Hematopoietic multipotent progenitor cell treated with erythropoietin and hydrocortisone succinate and interleukin-3 and kit ligand, for 6 days (in vitro differentiated cells): Measurements from ENCODE around the gene ARHGEF39.
A peak's percentile ranks its signal among the peaks of the same experiment; 100 is the strongest.
"Not testable (repeated sequence)": the region's sequence is repeated elsewhere in the genome, so short reads cannot be mapped to it uniquely, and the experiment has no call there.

ENCODE experiments used
- DNase-seq: peaks from one replicate; pipeline ENCODE4 v3.0.0-alpha.2; 2015

The ARHGEF39 gene

DNA sequence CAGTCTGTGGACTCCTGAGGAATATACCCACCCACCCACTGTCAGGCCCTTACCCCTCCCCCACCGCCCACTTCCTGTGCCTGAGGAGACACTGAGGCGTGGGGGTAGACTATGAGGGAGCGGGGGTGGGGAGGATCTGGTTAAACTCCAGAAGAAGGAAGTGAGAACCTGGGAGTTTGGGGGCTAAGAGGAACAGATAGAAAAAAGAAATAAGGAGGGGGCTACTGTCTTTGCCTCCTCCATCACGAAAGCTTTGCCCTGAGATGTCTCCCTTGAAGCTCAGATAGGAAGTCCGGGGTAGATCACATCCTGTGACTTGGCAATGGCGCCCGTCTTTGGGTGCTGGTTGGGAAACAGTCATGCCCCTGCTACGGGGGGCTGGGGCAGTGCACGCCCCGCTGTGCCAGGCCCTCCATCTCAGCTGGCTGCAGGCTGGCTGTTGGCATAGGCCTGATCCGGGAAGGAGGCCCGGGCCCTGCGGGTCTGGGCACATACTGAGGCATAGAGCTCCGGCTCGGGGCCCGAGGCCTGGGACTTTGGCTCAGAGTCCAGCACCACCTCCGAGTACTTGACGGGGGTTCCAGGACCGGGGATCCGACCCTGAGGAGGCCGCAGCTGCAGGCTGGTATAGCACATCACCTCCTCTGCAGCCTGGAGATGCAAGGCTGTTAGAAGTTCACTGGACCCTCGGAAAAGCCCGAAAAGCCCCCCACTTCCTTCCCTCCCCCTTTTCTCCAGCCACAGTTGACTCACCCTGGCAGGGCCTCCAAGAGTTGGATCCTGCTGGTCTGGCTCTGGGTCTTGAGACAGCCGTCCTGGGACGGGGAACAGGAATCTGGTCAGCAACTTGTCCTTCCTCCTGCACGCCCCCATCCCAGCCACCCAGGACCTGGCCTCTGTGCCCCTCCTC lies 15.3 kb downstream of the ARHGEF39 start:
- DNase-seq = peak; percentile 37

DNA sequence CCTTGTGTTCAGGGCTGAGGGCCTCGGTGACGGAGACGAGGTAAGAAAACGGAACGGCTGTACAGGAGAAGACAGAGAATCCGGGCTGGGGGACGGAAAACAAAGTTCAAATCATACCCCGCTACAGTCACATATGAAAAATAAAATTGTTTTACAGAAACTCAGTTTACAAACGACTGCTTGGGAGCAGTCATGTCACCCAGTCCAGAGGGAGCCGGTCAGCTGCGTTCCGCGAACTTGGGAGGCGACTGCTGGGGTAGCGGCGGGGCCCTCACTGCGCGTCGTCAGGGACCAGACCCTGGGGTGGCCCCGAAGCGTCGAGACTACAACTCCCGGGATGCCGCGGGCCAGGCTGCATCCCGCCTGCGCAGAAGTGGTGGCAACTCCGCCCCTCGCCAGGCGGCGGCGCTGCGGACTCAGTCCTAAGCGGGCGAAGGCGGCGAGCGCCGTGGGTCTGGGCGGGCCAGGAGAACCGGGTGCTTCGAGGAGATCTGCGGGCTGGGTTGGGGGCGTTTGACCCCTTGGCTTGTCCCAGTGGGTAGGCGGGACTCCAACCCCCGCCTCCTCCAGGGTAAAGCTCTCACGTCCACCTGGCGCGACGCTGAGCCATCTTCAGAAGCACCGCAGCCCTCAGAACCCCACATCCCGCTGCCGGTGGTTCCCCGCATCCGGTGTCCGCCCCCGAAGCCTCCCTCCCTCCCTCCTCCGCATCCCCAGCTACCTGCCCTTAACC lies 18.3 kb downstream of the ARHGEF39 start:
- peak; percentile 94 for DNase-seq

DNA sequence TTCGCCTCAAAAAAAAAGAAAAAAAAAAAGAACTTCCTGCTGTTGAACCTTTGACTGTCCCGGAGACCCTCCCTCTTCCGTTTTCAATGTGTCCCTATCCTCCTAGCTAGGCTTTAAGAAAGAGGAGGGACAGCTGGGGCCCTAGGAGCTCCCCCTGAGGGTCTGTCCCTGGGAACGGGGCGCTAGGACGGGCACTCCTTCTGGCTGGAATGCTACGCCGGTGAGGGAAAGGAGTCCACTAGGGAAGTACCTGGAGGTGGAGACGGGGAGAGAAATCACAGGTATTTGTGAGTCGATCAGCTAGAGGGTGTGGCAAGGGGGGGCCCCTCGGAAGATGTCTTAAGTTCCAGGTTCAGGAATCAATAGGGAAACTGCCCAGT lies 18.9 kb downstream of the ARHGEF39 start:
- no peak for DNase-seq

DNA sequence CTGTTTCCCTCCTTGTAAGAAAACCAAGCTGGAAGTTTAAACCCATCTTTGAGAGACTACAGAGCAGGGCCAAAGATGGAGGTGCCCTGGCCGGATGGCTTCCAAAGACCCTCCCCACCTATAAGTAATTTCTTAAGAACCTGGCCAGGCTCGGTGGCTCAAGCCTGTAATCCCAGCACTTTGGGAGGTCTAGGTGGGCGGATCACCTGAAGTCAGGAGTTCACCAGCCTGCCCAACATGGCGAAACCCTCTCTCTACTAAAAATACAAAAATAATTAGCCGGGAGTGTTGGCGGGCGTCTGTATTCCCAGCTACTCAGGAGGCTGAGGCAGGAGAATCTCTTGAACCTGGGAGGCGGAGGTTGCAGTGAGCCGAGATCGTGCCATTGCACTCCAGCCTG lies 19.3 kb downstream of the ARHGEF39 start:
- not testable (repeated sequence) for DNase-seq

DNA sequence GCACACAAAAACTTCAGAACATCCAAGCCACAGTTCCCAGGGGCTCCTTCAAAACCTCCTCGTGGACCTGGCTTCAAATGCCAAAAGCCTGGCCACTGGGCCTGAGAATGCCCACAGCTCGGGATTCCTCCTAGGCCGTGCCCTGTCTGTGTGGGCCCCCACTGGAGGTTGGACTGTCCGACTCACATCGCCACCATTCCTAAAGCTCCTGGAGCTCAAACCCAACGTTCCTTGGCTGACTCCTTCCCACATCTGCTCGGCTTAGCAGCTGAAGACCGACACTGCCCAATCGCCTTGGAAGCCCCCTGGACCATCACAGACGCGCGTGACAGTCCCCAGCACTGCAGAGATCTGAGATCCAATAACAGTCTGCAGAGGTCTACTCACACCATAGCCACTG lies 21.9 kb downstream of the ARHGEF39 start:
- DNase-seq = no peak

DNA sequence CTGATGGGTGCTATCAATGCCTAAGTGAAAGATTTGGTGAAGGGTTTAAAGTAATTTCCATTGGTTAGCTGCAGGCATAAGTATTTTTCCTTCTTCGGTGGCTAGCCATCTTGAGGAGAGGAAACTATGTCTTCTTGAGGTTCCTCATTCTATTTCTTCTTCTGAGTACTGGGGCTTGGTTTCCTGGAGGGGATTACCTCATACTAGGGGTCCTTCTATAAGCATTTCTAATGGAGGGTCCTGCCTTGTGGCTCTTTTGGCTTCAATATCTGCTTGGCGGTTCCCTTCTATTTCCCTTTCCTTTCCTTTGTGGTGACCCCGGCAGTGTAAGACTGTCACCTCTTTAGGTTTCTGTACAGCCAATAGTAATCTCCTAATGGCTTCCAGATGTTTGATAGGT lies 23.5 kb downstream of the ARHGEF39 start:
- DNase-seq = not testable (repeated sequence)

DNA sequence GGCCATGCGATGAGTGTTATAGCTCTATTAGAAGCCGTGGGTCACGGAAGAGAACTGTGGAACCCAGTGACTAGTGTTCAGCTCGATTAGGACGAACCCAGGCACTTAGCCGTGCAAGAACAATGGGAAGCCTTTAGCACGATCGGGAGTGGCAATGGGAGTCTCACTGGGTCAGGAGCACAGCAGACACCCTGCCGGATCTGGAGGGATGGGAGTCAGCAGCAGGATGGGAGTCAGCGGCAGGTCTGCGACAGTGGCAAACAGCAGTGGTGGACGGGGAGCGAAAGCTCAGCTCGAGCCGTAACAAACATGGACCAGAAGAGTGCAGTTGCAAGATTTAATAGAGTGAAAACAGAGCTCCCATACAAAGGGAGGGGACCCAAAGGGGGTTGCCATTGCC lies 24.6 kb downstream of the ARHGEF39 start:
- not testable (repeated sequence) for DNase-seq

DNA sequence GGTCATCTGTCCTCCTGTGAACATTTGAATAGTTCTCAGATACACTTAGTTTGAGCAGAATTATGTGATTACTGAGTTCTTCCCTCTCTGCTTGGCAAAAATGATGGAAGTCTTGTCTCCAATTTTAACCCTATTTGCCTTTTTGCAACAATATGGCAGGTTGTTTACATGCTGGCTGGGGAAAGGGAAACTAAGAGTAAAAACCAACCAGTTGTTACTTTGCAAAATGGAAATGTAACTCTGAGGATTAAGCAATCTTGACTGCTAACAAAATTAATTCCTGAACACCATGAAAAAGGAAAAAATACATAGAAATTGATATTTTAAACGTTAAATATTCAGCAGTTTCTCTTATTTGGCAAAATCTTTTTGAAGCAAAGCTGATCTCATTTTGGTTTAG lies 25.4 kb downstream of the ARHGEF39 start:
- no peak for DNase-seq

DNA sequence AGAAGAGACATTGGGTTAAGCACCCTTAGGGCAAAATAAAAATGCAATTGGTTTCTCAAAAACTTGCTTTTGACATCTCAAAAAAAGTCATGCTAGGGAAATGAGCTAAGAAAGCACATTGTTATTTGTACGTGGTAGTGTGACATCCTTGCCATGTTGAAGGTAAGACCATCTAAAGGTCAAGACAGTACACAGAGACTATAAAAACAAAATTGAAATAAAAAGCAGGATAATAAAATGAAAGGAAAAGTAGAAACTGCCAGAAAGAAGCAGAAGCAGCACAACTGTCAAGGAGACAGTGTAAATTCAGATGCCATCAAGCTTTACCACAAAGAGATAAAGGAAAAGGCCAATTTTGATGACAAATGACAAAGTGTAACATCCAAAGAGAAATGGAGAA lies 25.8 kb downstream of the ARHGEF39 start:
- not testable (repeated sequence) for DNase-seq

DNA sequence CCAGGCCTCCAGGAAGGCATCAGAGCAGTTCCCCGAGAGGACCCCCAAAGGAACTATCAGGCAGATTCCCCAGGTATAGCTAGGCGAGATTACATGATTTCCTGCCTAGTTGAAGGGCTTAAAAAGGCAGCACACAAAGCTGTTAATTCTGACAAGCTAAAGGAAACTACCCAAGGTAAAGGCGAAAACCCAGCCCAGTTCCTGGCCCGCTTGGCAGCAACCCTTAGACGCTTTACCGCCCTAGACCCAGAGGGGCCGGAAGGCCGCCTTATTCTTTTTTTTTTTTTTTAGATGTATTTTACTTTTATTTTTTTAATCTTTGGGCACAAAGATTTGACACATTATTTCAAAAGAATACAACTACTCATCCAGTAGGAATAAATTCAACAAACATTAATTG lies 26.2 kb downstream of the ARHGEF39 start:
- not testable (repeated sequence) for DNase-seq

DNA sequence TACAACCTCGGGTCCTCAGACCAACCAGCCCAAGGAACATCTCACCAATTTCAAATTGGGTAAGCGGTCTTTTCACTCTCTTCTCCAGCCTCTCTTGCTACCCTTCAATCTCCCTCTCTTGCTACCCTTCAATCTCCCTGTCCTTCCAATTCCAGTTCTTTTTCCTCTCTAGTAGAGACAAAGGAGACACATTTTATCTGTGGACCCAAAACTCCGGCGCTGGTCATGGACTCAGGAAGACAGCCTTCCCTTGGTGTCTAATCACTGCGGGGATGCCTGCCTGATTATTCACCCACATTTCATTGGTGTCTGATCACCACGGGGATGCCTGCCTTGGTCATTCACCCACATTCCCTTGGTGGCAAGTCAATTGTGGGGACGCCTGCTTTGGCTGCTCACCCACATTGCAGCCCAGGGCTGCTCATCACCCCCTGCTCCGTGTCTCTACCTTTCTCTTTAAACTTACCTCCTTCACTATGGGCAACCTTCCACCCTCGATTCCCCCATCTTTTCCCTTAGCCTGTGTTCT lies 27.5 kb downstream of the ARHGEF39 start:
- DNase-seq = not testable (repeated sequence)

DNA sequence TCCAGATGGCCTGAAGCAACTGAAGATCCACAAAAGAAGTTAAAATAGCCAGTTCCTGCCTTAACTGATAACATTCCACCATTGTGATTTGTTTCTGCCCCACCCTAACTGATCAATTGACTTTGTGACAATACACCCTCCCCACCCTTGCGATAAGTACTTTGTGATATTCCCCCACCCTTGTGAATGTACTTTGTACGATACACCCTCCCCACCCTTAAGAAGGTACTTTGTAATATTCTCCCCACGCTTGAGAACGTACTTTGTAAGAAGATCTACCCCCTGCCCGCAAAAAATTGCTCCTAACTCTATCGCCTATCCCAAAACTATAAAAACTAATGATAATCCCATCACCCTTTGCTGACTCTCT lies 28.1 kb downstream of the ARHGEF39 start:
- not testable (repeated sequence) for DNase-seq

DNA sequence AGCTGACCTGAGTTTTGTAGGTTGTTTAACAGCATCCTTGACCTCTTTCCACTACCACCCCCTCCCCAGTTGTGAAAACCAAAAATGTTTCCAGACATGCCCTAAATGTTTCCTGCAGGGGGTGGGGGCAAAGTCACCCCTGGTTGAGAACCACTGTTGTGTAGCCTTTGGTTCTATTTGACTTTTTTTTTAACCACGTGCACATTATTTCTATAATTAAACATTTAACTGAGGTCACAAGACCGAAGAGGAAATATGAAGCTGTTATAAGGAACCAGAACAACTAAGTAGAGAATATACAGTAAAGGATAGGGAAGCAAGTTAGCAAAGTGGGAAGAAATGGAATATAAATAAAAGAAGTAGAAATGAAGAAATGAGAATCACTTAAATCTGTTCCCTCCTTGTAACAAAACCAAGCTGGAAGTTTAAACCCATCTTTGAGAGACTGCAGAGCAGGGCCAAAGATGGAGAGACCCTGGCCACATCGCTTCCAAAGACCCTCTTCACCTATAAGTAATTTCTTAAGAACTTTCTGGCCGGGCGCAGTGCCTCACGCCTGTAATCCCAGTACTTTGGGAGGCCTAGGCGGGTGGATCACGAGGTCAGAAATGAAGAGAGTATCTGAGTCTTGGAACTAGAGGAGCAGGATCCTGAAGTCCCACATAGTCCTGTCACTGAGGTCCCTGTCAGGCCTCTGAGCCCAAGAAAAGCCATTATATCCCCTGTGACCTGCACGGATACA lies 28.7 kb downstream of the ARHGEF39 start:
- no peak for DNase-seq

DNA sequence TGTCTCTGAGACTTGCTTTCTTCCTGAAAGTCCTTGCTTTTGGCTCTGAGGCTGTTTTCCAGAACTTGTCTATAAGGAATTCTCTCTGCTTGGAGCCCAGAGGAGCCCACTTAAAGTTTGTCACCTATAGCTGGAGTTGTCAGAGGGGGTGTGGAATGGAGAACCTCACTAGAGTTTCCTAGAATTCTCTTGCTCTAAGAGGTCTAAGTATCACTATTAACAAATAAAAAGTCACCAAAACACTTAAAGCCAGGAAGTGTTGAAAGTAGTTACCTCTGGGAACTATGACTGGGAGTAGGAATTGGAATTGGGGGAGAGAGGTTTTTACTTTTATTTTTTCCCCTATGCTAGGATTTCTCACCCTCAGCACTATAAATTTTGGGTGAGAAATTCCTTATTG lies 29.3 kb downstream of the ARHGEF39 start:
- no peak for DNase-seq

DNA sequence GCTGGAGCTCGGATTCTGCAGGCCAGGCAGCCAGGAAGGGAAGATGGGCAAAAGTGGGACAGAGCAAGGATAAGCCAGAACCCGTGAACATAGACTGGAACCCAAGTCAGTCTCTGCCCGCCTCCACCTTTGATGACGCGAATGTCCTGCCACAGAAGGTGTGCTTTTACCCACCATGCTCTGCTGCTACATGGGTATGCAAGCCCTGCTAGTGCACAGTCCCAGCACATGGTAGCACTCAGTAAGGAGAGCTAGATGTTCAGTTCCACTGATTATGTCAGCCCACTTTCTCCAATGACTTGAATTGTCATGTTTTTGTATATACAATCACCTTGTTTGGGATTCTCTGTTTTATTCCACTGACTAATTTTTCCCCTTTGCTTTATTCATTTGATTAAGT lies 35.4 kb downstream of the ARHGEF39 start:
- no peak for DNase-seq

DNA sequence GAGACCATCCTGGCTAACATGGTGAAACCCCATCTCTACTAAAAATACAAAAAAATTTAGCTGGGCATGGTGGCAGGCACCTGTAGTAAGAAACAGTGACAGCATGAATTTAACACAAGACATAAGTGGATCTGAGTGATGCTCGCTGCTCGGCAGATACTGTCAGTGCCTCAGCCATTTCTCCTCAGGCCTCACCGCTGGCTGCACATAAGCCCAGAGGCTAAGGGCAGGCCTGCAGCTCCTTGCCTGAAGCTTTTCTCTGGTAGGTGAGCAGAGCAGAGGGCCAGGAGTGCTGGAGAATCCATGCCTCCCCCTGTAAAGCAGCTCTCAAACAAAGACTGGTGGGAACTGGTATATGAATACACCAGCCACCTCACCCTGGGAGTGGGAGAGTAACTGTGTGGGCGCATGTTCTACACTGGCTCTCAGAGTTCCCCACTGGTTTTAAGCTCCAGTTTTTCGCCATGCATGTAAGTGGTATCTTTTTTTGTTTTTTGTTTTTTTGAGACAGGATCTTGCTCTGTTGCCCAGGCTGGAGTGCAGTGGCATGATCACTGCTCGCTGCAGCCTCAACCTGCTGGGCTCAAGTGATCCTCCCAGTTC lies 36.5 kb downstream of the ARHGEF39 start:
- DNase-seq = no peak

DNA sequence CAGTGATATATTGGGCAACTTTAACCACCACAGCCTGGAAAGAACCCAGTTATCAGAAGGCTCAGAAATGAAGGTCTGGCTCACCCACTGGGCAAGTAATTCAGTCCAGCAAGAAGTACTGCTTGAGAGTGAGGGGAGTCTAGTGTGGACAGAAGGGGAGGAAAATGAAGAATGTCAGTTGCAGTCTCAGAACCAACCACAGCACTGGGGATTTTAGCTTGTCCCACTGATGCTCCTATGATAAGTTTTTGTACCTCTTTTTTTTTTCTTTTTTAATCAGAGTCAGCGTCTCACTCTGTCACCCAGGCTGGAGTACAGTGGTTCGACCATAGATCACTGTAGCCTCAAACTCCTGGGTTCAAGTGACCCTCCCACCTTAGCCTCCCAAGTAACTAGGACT lies 37.4 kb downstream of the ARHGEF39 start:
- DNase-seq = no peak

DNA sequence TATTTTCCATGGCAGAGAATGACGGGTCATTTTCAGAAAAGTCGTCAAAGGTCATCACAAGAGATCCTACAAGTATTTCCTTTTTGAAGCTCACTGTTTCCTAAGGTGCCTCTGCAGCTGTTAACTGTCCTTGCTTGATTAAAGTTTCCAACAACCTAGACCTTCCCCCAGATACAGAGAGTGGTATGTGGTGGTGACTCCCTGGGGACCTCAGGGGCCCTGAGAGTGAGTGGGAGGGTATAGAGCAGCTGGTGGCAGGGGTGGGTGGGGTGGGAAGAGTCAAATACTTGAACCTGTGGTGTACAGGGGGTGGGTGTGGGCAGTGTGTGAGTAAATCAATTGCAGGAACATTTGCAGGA lies 45.2 kb downstream of the ARHGEF39 start:
- no peak for DNase-seq

DNA sequence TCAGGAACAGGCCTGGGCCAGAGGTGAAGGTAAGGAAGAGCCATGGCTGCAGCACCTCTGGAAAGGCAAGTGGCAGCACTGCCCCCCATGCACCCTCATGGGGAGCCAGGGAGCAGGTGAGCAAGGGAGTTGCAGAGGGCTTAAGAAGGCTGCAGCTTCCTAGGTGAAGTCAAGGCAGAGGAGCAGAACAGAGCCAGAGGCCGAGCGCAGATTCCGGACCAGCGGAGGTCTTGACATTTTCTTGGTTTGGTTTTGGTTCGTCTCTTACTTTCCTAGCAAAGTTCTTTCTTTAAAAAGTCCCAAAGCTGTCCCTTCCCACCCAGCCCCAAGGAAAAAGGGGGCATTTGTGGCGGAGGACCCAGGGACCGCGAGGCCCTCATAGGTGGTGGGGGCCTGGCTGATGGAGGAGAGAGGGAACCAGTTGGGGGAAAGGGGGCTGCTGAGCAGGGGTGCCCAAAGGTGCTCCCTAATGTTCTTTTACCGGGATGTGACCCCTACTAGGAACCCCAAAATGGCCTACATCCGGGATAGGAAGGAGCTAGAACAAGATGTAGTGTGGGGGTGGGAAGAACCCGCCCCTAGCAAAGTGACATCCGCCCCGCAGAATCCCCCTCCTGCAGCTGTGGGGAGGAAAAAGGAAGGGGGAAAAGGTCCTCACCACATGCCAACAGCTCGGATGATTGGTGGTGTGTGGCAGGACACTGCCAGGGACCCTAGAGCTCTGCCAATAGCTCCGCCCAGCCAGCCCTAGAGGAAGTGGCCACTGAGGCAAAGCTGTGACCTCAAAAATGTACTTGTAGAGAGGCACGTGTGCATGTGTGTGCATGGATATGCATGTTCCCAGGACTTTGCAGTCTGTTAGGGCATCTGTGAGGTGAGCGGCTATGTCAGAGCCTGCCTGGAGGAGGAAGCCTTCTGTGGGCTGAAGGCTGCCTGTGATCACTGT lies 45.9 kb downstream of the ARHGEF39 start:
- DNase-seq = peak; percentile 51

DNA sequence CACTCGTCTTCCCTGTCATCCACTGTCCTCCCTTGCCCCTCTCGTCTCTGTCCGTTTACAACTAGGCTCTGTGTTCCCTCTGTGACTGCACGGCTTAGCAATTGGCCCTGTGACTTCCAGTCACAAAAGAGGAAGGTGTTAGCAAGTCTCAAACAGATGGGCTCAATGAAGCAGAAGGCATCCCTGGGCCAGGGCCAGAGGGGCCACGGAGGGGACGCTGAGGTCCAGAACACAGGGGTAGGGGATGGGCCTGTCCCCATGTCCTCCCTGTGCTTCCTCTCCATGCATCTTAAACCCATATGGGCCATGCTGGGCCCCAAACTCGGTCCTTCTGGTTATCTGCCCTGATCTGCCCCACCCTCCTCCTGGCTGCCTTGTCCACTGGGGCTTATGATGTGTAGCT lies 46.7 kb downstream of the ARHGEF39 start, which contains the start of gene CD72:
Gene CD72 (minus strand): TSS at position 89 of the 403 bp plus-strand sequence. CDS start 110 bp downstream, outside the sequence.
- peak; percentile 17 for DNase-seq

DNA sequence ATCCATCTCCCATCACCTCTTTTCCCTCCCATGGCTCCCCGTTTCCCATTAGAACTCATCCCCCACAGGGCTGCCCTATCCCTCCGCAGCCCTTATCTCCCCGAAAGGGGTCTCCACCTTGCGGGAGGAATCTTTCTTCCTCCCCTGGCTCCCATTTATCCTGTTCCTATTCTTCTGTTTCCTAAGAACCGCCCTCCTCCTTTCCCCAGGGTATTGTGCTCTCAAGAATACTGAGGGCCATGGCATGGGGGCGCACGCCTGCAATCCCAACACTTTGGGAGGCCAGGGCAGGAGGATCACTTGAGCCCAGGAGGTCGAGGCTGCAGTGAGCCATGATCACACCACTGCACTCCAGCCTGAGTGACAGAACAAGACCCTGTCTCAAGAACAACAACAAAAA lies 47.4 kb downstream of the ARHGEF39 start:
- DNase-seq = no peak
